ENCODE results near the gene SPRYD3.

SPRYD3 gene

GRCh38 chr12:53062011-53062961 is 16.9 kb downstream of the SPRYD3 start:
- no peak for ATAC-seq

- ATAC-seq = no peak
Measured at GRCh38 chr12:53061404-53062010, 17.7 kb downstream of the SPRYD3 start.

- ATAC-seq = no peak
Measured at GRCh38 chr12:53060721-53061276, 18.4 kb downstream of the SPRYD3 start.

- ATAC-seq = no peak
Measured at GRCh38 chr12:53060064-53060720, 19.0 kb downstream of the SPRYD3 start.

GRCh38 chr12:53059434-53060063 is 19.6 kb downstream of the SPRYD3 start:
- ATAC-seq = no peak

- ATAC-seq = no peak
Measured at GRCh38 chr12:53058674-53059433, 20.3 kb downstream of the SPRYD3 start.

GRCh38 chr12:53057816-53058500 is 21.2 kb downstream of the SPRYD3 start:
- no peak for ATAC-seq

- no peak for ATAC-seq
Measured at GRCh38 chr12:53056901-53057300, 22.3 kb downstream of the SPRYD3 start.

GRCh38 chr12:53056296-53056695 is 22.9 kb downstream of the SPRYD3 start:
- ATAC-seq = no peak

GRCh38 chr12:53055471-53056266 is 23.5 kb downstream of the SPRYD3 start:
- no peak for ATAC-seq

- peak; percentile 94 to 95 for ATAC-seq
Measured at GRCh38 chr12:53054112-53054878, 24.9 kb downstream of the SPRYD3 start.

- peak; percentile 12 to 27 for ATAC-seq
Measured at GRCh38 chr12:53053218-53054111, 25.7 kb downstream of the SPRYD3 start.

- no peak for ATAC-seq
Measured at GRCh38 chr12:53052419-53053217, 26.6 kb downstream of the SPRYD3 start.

- no peak for ATAC-seq
Measured at GRCh38 chr12:53051881-53052412, 27.2 kb downstream of the SPRYD3 start.

- ATAC-seq = no peak
Measured at GRCh38 chr12:53051058-53051880, 27.9 kb downstream of the SPRYD3 start.

- ATAC-seq = no peak
Measured at GRCh38 chr12:53050426-53051057, 28.6 kb downstream of the SPRYD3 start.
